Type B pancreatic cell (in vitro differentiated cells): ENCODE results near the gene VMP1. TPM values are rescaled to one million over a fixed set of nuclear protein-coding genes. Genes with fewer than 3 reads are reported as not detected.

Experiments
- DNase-seq: peaks from one replicate; pipeline ENCODE4 v3.0.0; 2021; ENCODE audit warnings: mixed read lengths; ENCODE audit not compliant: unreplicated experiment; ENCODE audit errors: extremely low spot score
- H3K27ac Mint-ChIP-seq: 2 replicates; pipeline ENCODE4 v1.8.0; 2021; ENCODE audit warnings: mild to moderate bottlenecking, mixed read lengths
- H3K27me3 Mint-ChIP-seq: 2 replicates; pipeline ENCODE4 v1.8.0; 2021; ENCODE audit warnings: mixed read lengths
- H3K36me3 Mint-ChIP-seq: 2 replicates; pipeline ENCODE4 v1.8.0; 2021; ENCODE audit warnings: mixed read lengths
- H3K4me1 Mint-ChIP-seq: one replicate; pipeline ENCODE4 v1.8.0; 2021; ENCODE audit warnings: mixed read lengths; ENCODE audit not compliant: unreplicated experiment
- H3K4me3 Mint-ChIP-seq: 2 replicates; pipeline ENCODE4 v1.8.0; 2021; ENCODE audit warnings: mild to moderate bottlenecking, mixed read lengths
- H3K9me3 Mint-ChIP-seq: 2 replicates; pipeline ENCODE4 v1.8.0; 2021; ENCODE audit warnings: mixed read lengths
- CTCF ChIP-seq: fragments of 200-600 bp; sonication (generic); conservative IDR thresholded peaks from 2 replicates; pipeline ENCODE4 v1.5.0; 2021; ENCODE audit warnings: antibody characterized with exemption, mild to moderate bottlenecking
- total RNA-seq: library from RNA; stranded (reverse); gene quantifications from 2 replicates; pipeline ENCODE4 v1.2.1, GENCODE V29; 2021; ENCODE audit warnings: low replicate concordance

Gene VMP1
- total RNA-seq, 1 donor from 2014 or later, result 124 TPM

DNA sequence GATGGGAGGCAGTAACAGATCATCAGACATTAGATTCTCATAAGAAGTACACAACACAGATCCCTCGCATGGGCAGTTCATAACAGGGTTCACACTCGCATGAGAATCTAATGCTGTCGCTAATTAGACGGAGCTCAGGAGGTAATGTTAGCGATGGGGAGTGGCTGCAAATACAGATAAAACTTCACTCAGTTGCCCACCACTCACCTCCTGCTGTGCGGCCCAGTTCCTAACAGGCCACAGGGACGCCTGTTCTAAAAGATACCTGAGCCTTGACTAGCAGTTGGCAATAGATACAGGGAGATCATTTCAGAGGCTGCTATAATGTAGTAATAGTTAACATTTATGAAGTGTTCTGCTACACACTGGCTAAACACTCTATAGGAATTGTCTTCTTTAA is 5.2 kb upstream of the VMP1 start:
- H3K9me3 Mint-ChIP-seq, result no peaks in the 10 kb centered on the region
- no peak overlapping the region for H3K4me3 Mint-ChIP-seq
- peaks cover 21% of the 10 kb centered on the region for H3K4me1 Mint-ChIP-seq
- no peak overlapping the region for H3K27ac Mint-ChIP-seq
- no peak for TF ChIP-seq CTCF
- DNase-seq, result no peak
- H3K36me3 Mint-ChIP-seq, result peaks cover 31% of the 10 kb centered on the region
- H3K27me3 Mint-ChIP-seq, result no peaks in the 10 kb centered on the region

GRCh38 chr17:59707971-59708430 is 547 bp downstream of the VMP1 start:
- TF ChIP-seq CTCF, result no peak
- H3K36me3 Mint-ChIP-seq, result peaks cover 10% of the 10 kb centered on the region
- H3K4me3 Mint-ChIP-seq, result peak overlapping the region; percentile 97
- peaks cover 26% of the 10 kb centered on the region for H3K4me1 Mint-ChIP-seq
- no peaks in the 10 kb centered on the region for H3K9me3 Mint-ChIP-seq
- no peaks in the 10 kb centered on the region for H3K27me3 Mint-ChIP-seq
- no peak for DNase-seq
- peak overlapping the region; percentile 96 for H3K27ac Mint-ChIP-seq

- no peak overlapping the region for H3K27ac Mint-ChIP-seq
- H3K4me1 Mint-ChIP-seq, result peaks cover 12% of the 10 kb centered on the region
- H3K27me3 Mint-ChIP-seq, result no peaks in the 10 kb centered on the region
- peaks cover 5% of the 10 kb centered on the region for H3K36me3 Mint-ChIP-seq
- no peak for TF ChIP-seq CTCF
- H3K9me3 Mint-ChIP-seq, result no peaks in the 10 kb centered on the region
- DNase-seq, result no peak
- H3K4me3 Mint-ChIP-seq, result no peak overlapping the region
These were observed 4.5 kb downstream of the VMP1 start for GRCh38 chr17:59711936-59712335.

GRCh38 chr17:59712862-59713261 is 5.4 kb downstream of the VMP1 start:
- Mint-ChIP-seq H3K9me3 (no peaks in the 10 kb centered on the region), H3K4me1 (peaks cover 12% of the 10 kb centered on the region), H3K27ac (no peak overlapping the region), H3K27me3 (no peaks in the 10 kb centered on the region), H3K4me3 (no peak overlapping the region), H3K36me3 (peaks cover 5% of the 10 kb centered on the region)
- no peak for DNase-seq
- no peak for TF ChIP-seq CTCF

DNA sequence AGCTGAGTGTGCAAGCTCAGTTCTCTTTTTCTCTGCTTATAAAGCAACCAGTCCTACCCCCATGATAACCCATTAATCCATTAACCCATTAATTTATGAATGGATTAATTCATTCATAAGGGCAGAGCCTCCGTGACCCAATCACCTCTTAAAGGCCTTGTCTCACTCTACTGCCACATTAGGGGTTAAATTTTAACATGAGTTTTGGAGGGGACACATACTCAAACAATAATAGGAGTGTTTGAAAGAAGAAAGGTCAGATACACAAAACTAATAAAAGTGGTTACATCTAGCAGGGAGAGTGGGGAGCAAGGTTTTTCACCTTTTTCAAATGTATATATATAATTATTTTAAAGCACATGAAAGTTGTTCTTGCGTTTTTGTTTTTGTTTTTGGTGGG is 6.8 kb downstream of the VMP1 start:
- no peaks in the 10 kb centered on the region for H3K27me3 Mint-ChIP-seq
- no peak for TF ChIP-seq CTCF
- H3K36me3 Mint-ChIP-seq, result peaks cover 5% of the 10 kb centered on the region
- no peak overlapping the region for H3K27ac Mint-ChIP-seq
- H3K9me3 Mint-ChIP-seq, result no peaks in the 10 kb centered on the region
- H3K4me1 Mint-ChIP-seq, result peaks cover 5% of the 10 kb centered on the region
- no peak for DNase-seq
- no peak overlapping the region for H3K4me3 Mint-ChIP-seq

DNA sequence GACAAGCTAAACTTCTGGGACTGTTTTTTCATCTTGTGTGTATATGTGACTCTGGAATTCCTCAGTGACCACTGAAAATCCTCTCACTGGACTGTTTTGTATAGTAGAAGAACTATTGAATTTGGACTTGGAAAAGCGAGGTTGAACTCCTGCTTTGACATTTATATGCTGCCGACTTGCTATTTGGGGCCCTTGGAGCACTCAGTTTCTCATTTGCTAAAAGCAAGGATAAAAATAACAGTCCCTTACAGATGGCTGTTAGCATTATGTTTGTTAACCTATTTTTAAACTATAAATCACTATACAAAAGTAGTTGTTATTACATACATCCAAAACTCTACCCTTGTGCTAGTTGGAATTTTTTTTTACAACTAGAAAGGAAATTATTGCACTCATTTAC is 9.0 kb downstream of the VMP1 start:
- no peak overlapping the region for H3K27ac Mint-ChIP-seq
- H3K4me1 Mint-ChIP-seq, result no peaks in the 10 kb centered on the region
- no peak overlapping the region for H3K4me3 Mint-ChIP-seq
- H3K9me3 Mint-ChIP-seq, result no peaks in the 10 kb centered on the region
- no peaks in the 10 kb centered on the region for H3K27me3 Mint-ChIP-seq
- no peak for TF ChIP-seq CTCF
- DNase-seq, result no peak
- H3K36me3 Mint-ChIP-seq, result peaks cover 5% of the 10 kb centered on the region
